Left forelimb (tissue), 1 donor: ENCODE results near the gene CCDC33.

Source experiments
- DNase-seq: peaks from one replicate; pipeline ENCODE4 v3.0.0-alpha.2; 2018; ENCODE audit warnings: low spot score

CCDC33 gene

DNA sequence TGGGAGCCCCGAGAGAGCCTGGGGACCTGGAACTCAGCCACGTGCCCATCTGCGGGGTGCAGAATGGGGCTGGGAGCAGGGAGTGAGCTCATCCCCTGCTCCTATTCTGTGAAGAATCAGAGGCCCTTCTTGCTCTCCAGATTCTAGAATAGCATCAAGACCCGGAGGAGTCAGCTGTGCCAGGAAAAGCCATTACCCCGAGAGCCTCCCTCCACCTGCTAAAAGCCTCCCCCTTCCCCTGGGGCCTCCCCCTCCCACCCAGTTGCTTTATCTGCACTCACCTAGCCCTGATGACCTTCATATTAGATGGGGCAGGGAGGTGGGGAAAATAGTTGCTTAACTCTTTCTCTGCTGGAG lies 23.1 kb downstream of the CCDC33 start:
- DNase-seq, result no peak

DNA sequence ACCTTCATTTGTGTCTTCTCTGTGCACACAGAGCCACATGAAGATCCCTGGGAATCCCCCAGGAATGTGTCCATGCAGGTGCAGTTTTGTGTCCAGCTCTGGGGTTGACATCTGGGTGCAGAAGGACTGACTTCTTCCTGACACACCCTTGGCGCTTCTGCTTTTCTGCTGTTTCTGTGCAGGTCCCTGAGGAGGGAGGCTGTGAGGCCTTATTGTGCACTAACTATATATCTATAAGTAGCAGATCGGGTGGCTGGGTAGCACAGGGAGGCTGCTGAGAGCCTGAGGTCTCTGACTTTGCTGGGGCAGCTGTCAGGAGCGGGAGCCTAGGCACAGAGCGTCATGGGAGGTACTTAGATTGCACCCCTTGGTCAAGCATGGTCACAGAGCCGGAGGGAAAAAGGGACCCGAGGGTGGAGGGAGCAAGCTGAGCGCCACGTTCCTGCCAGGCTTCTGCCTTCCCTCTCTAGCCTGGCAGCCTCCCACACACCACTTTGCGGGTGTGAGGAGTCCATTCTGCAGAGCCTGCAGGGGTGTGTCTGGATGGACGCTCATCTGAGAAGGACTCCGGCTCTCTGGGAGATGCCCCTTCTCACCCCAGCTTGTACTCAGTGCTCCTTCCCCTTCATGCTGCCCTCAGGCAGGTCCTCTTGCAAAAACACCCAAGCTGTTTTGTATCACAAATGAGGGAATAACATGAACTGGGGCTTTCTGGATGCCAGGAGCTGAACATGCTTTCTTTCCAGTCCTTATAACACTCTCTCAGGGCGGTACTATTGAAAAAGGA lies 23.9 kb downstream of the CCDC33 start:
- DNase-seq, result no peak

DNA sequence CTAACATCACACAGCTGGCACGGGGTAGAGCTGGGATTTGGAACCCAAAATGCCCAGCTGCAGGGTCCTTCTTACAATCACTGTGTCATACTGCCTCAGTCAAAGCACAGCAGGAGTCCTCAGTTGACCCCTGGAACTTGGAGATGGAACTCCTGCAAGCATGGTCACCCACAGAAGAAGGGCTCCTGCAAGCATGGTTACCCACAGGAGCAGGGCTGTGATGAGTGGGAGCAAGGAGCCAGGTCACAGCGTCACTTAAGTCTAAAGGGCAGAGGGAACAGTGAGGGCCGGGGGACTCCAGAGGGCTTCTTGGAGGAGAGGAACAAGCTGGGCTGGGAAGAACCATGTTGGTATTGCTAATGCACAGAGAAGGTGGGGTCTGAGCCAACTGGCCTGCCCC lies 24.9 kb downstream of the CCDC33 start:
- no peak for DNase-seq

DNA sequence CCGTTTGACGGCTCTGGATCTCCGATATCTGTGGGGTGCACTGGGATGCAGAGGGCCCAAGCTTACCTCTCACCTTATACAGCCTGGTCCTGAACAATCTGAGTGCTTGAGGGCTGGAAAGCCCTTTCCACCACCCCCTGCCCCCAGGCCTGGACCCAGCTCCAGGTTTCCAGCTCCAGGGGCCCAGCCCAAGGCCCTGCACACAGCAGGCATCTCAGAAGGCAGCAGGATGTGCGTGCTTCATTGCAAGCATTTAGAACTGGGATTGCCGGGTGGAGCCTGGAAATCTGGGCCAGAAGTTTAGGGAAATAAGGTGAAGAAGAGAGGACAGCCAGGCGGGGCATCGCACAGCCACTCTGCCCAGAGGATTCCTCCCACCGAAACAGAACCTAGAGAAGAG lies 25.6 kb downstream of the CCDC33 start:
- DNase-seq, result no peak

DNA sequence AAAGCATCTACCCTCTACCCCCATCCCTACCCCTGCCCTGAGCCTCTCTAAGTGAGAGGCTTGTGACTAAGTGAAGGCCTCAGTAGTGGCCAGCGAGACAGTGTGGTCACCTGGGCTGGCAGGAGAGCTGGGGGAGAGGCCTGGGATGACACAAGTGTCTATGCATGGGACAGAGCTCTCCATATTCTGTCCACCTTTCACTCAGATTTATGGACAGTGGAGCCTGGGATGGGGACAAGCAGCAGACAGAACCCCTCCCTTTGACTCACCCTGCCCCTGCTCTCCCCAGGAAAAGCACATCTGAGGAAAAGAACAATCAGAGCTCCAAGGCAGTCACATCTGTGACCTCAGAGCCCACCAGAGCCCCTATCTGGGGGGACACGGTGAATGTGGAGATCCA lies 26.0 kb downstream of the CCDC33 start:
- DNase-seq, result no peak

DNA sequence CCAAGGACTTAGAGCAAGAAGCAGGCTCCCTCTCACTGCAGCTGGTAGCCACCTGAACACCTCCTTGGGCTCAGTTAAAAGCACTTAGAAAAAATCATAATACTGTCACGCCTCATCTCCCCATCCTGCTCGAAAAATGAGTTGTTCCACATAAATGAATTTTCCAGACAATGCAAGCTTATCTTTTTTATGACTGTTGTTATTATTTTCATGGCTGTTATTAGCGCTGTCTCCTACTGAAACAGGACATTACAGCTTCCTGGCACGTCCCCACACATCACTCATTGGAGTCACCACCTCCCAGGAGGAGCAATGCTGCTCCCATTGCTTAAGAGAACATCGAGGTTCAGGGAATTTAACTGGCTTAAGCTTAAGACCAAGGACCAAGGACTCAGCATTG lies 26.5 kb downstream of the CCDC33 start:
- DNase-seq, result no peak

DNA sequence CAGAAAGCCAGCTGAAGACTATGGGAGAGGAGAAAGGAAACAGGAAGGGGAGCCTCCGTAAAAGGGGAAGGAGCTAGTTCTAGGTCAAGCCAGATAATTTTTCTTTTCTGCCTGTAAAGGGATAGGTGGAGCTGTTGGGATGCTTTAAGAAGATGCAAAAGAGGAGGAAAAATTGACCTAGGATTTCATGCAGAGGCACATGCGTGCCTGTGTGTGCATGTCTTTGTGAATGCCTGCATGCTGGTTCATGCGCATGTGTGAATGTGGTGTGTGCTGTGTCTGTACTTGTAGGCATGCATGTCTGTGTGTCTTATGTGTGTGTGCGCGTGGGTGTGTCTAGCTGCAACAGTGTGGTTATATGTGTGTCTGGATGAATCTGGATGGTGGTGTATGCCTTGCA lies 27.3 kb downstream of the CCDC33 start:
- no peak for DNase-seq

DNA sequence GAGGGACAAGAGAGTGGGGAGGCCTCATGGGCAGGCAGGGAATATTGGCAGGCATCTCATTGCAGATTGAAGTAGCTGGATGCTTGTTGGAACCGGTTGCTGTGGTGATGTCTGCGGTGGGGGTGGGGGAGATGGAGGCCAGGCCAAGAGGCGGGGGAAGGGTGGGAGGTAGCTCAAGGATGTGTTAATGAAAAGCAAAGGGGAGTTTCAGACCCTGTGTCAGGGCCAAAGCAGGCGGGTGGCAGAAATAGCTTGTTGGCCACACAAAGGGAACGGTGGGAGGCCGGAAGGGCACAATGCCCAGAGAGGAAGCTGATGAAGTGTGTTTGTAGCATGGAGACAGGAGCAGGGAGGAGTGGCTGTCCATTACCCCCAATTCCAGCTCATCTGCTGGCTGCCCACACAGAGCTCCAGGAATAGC lies 28.0 kb downstream of the CCDC33 start:
- no peak for DNase-seq

DNA sequence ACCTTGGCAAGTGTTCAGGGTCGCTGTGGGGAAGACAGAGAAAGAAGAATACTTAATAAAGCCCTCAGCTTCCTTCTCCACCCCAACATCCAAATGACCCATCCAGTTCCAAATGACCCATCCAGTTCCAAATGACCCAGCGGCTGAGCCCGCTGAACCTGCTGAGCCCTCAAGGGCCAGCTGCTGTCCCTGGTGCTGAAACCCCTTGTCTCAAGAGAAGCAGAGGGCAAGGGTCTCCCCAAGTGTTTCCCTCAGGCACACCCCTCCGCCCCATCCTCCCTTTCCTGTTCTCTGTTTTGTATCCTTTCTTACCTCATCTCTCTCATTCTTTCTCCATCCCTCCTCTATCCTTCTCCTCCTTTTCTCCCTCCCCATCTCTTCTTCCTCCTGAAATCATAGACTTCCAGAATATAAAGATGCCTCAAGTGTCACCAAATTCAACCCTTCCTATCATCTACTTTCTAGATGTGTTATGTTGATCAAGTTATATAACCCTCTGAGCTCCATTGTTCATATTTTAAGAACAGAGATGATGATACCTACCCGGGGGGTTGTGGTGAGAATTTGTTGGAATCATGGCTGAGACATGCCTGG lies 29.0 kb downstream of the CCDC33 start:
- DNase-seq, result no peak

DNA sequence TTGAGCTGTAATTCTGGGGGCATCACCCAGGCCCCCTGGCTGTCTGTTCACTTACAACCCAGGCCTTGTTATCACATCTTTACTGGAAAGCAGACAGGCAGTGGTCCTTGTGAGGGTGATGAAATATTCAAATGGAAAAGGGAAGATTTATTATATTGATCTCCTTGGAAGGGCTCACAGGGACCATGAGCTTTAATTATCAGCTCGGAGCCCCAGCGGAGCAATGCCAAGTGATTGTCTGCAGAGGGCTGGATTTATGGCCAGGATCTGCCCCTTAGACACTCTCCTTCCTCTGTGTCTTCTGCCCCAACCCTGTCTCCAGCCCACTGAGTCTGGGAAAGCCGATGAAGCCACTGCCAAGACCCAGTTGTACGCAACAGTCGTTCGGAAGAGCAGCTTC lies 31.9 kb downstream of the CCDC33 start:
- no peak for DNase-seq

DNA sequence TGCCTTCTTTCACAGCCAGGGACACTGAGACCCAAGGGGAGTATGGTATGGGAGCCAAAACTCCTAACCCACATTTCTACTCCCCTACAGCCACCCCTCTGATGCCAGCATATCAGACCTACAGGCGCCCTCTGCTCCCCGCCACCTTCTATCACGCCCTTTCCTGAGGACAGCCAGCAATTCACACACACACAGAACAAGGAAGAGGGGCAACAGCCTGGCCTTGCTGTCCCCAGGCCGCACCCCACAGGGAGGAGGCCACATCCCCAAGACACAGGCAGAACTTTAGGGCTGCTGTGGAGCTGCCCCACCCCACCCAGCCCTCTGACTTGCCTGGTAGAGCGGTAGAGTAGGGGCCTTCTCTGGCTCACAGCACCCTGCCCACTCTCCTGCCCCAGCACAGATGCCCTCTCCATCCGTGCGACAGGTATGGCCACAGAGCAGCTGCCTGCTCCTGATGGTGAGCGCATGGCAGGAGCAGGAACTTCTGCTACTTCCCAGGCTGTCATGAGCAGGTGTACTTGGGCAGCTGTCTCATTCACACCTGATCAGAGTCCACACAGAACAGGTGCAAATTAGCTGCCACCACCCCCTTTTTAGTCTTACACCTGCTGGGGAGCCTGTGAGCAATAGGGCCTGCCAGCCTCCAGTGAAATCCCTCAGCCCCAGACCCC lies 33.4 kb downstream of the CCDC33 start:
- no peak for DNase-seq

DNA sequence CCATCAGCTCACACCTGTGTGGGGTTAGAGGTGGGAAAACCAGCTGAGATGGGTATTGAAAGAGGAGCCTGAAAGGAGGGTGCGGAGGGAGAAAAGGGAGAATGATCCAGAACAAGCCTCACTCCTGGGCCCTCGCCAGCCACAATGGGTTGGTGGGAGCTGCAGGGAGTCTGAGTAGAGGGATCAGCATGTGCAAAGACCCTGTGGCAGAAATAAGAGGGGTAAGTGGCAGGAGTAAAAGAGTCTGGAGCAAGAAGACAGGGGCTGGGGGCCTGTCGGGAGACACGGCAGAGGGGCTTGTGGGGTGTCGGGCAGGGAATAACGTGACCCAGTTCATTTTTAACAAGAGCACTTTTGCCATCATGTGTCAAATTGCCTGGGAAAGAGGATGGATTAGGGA lies 34.0 kb downstream of the CCDC33 start:
- no peak for DNase-seq

DNA sequence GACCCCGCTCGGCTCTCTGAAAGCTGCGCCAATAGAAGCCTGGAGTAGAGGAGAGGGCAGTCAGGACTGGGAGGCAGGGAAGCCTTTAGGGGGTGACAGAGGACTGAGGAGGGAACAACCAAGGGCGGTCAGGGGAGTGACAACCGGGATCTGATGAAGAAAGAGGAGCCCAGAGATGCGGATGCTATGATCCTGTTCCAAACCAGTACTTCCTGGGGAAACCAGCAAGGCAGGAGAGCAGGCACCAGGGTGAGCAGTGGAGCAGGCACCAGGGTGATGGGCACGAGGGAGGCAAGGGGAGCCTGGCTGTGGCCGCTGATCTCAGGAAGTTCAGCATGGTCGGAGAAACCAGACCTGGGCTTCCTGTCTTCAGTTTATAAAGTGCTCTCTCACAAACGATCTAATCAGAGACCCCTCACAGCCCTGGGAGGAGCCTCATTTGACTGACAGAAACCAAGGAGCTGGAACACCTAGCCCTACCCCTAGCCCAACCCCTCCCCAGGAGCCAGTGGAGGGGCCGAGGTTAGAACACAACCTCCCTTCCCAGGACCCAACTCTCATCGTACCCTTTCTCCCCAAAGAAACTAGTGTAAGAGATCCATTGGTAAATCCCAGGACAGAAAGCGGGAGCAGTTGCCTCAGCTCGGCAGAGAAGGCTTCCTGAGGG lies 34.9 kb downstream of the CCDC33 start:
- DNase-seq, result no peak

DNA sequence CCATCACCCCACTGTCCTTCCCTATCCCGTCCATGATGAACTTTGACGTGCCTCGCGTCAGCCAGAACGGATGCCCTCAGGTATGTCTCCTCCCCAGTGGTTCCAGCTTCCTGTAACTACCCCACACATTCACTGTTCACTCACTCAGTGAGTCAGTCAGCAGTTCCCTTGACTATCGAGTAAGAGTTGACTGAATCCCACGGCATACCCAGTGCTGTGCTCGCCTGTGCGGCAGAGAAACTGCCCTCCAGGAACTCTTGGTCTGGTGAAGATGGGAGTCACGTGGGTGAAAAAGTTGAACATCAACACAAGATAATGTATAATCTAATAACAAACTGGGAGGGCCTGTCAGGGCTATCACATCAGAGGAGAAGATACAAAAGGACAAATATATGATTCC lies 36.7 kb downstream of the CCDC33 start:
- no peak for DNase-seq

DNA sequence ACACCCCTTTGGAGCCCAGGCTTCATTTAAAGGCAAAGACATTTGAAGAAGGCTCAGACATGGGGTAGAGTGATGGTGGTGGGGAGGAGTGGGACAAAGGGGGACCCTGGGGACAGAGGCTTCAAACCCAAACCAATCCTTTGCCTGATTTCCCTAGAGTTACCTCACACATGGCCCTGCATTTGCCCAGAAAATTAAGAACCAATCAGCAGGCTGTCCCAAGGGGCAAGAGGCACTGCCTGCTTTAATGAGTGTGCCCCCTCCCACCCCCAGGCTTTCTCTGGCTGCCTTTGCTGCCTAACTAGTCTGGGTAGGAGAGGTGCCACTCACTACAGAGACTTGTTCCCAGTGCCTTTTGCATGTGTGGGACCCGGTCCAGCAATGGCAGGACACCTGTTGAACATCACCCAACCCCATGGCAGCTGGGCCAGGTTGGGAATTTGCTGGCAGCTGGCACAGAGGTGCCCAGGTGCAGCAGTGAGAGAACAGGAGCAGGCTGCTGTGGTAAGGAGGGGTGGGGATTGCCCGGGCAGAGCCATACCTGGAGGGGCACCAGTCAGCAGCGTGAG lies 38.4 kb downstream of the CCDC33 start:
- DNase-seq, result no peak

DNA sequence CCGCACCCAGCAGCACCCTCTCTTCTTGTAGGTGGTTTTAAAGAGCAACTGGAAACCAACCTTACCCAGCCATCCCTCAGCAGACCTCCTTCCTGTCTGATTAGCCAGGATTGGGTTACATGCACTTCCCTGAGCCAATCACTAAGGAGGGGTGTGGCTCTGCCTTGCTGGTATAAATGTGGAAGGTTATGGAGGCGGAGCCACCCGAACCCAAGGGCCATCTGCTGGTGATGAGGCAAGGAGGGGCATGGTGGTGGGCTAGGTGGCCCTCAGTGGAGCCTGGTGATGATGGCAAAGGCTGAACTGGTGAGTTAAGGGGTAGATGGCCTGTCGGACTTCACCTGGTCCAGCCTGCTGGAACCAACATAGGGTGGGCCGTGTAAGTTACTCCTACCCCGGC lies 39.8 kb downstream of the CCDC33 start:
- DNase-seq, result no peak

DNA sequence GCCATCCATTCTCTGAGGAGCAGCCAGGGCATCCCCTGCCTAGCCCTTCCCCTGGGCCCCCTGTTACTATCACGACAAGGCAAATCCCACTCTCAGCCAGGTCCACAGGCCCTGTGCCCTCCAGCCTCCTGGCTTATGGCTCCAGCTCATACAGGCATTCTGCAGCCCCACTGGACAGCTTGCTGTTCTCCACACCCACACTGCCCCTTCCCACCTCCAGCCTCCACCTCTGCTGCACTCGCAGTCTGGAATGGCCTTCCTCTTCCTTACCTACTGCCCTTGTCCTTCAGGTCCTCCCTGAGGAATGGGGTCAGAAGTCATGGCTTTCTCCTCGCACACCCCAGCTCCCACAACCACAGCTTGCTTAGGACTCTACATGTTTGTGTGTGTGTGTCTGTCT lies 40.4 kb downstream of the CCDC33 start:
- DNase-seq, result no peak

DNA sequence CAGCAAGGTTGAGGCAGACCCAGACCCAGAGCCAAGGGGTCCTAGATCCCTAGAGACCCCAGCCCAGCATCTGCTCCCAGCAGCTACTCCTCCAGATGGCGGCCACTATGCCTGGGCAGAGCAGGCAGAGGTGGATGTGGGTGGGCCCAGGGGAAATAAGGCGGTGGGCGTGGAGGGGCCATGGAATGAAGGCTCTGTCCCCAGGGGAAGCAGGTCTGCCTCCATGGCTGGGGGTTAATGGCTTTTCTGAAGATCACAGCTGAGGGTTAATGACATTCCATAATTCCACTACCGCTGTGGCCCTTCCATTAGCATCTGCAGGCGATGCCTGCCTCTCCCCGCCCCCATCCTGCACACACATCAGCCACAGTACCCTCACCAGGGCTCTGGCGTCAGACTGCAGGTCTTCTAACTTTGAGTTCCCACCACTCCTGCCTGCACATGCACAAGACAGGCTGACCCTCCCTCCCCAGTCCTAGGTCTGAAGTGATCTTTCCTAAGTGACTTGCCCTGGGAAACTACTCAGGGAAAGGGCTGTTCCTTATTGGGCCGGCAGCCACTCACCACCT lies 41.2 kb downstream of the CCDC33 start:
- no peak for DNase-seq

DNA sequence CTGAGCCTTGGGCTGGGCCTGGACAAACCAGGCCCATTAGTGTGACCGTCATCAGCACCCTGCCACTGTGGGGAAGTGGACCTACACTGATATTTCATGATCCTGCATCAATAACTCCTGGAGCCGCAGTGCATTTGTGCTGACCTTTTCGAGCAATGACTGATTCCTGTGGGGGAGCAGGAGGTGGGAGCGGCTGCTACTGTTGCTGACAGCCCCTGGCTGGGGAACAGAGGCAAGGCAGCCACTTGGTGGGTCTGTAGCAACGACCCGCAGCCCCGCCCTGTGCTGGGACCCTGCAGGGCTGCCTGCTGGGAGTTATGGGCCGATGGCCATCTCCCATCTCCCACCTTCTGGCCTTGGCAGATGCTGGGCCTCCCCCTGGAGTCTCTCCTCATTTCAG lies 42.1 kb downstream of the CCDC33 start:
- no peak for DNase-seq

DNA sequence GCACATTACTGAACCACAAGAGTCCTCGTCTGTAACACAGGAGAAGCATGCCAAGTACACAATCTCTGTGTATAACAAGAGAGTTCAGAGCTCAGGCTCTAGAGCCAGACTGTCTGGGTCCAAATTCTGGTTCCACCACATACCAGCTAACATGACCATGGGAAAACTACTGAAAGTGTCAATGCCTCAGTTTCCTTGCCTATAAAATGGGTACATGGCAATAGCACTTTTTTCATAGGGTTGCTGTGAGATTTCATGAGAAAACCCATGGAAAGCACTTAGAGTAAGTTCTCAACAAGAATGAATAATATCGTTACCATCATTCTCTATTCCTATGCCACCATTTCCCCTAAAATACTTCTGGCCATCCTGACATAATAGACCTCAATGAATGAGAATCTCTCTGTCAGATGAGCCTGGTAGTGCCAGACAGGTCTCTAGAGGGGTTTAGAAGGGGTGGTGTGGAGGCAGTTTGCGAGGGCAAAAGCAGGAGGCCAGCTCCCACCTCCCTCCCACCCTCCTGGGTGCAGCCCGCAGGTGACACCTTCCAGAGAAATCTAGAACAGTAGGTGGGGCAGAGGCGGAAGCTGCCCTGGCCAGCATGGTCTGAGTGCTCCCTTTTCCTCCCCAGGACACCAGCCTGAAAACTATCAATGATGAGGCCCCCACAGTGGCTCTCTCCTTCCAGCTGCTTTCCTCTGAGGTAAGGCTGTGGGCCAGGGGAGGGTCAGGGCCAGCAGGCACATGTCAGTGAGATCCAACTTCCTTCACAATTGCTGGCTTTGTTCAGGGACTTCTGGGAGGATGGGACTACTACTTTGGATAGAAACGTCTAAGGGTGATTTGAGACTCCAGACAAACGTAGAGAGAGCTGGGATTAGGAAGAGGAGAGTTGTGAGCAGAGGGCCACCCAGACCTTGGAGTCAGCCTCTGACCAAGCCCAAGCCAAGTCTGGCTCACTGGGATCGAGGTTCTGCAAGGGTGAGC lies 45.3 kb downstream of the CCDC33 start:
- DNase-seq, result no peak

DNA sequence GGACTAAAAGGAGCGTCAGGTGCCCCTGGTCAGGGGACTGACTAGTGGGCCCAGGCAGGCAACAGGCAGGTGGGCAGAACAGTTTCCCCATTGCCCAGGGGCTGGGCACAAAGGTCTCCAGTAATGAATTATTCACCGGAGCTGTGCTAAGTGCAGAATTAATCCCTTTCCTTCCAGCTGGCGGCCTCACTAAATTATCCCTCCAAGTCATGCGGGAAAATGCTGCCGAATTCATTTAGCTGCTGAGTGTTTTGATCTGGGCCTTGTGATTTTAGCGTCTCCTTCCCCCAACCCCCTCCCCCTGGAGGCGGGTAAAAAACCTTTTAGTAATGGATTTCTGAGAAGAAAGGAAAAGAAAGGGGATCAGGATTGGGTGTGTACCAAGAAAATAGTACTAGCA lies 47.2 kb downstream of the CCDC33 start:
- no peak for DNase-seq
